HG03196 (cell line): ENCODE results near the gene LINGO3.

Experiments used
- ATAC-seq: cut with Tn5 transposase; IDR thresholded peaks from one replicate; pipeline ENCODE4 v1.9.1; 2021; ENCODE audit not compliant: unreplicated experiment

The LINGO3 gene

GRCh38 chr19:2306281-2306806, 1.6 kb downstream of the LINGO3 start:
- no peak for ATAC-seq

GRCh38 chr19:2305452-2306280, 2.3 kb downstream of the LINGO3 start:
- ATAC-seq, result no peak

DNA sequence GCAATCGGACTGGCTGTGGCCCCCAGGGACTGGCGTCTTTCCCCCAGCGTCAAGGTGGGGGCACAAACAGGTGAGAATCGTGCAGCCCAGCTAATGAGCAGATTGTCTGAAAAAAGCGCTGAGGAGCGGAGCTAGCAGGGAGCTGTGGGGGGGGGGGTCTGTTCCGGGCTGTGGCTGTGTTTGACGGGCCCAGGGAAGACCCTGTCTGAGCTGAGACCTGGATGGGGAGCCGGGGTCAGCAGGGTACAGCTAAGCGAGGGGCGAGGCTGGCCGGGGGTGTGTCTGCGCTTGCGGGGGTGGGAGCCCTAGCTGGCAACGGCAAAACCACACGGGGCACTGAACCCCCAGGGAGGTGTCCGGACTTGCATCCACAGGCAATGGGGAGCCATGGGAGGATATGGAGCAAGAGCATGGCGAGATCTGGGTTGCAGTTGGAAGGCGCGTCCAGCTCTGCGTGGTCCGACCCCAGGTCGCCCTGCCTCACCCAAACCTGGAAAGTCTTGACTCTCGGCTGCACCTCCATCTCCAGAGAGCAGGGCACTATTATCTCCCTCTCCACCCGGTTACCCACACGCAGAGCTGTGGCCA, 4.6 kb downstream of the LINGO3 start:
- no peak for ATAC-seq

DNA sequence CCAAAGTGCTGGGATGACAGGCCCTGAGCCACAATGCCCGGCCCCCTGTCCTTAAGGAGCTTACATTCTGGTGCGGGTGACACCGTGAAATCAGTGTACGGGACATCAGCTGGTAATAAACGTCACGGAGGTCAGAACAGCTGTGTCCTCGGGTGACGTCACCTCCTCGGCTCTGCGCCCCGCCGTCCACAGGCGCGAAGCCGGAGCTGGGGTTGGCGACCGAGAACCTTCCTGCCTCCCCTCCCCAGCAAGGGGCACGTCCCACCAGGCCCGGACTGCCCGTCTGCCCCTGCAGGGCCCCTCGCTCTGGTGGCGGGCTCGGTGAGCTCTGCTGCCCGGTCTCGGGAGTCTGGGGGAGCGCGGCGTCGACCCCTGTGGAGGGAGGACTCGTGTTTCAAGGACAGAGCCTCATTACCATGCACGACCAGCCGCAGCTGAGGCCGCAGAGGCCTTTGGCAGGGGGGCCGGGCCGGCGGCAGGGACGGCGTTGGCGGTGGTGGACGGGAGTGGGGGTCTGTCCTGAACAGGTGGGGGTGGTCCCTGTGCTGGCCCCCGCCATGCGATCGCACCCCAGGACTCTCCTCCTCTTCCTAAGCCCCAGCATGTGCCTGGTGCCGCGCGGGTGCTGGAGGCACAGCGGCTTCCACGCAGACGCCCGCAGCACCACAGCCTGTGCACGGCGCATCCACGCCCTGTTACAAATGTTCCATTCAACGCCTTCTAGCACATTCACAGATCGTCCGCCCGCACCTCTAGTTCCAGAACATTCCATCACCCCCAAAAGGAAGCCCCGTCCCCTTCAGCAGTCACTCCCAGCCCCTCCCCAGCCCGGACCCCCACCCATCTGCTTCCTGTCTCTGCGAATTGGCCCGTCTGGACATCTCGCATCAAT, 5.4 kb downstream of the LINGO3 start:
- ATAC-seq, result no peak

DNA sequence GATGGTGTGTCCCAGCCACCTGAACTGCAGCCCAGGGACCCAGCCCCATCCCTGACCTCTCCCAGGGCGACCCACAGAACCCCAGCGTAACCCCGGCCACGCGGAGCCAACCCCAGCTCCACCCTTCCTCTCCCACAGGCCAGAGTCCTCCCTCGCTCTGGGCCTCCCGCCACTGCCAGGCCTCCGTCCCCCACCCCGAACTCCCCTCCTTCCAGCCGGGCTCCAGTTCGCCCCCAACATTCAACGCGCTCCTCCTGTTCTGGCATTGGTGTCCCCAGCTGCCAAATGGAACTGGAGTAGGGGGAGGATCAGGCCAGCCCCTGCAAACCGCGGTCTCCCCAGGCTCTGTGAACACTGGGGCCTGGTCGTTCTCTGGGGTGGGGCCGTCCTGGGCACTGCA, 7.4 kb downstream of the LINGO3 start:
- no peak for ATAC-seq

GRCh38 chr19:2296141-2296540, 11.8 kb downstream of the LINGO3 start:
- no peak for ATAC-seq

- ATAC-seq, result no peak
These were observed 13.1 kb downstream of the LINGO3 start for GRCh38 chr19:2294687-2295335.

- no peak for ATAC-seq
These were observed 16.7 kb downstream of the LINGO3 start for GRCh38 chr19:2291185-2291751.

GRCh38 chr19:2290441-2291184, 17.3 kb downstream of the LINGO3 start:
- ATAC-seq, result no peak

DNA sequence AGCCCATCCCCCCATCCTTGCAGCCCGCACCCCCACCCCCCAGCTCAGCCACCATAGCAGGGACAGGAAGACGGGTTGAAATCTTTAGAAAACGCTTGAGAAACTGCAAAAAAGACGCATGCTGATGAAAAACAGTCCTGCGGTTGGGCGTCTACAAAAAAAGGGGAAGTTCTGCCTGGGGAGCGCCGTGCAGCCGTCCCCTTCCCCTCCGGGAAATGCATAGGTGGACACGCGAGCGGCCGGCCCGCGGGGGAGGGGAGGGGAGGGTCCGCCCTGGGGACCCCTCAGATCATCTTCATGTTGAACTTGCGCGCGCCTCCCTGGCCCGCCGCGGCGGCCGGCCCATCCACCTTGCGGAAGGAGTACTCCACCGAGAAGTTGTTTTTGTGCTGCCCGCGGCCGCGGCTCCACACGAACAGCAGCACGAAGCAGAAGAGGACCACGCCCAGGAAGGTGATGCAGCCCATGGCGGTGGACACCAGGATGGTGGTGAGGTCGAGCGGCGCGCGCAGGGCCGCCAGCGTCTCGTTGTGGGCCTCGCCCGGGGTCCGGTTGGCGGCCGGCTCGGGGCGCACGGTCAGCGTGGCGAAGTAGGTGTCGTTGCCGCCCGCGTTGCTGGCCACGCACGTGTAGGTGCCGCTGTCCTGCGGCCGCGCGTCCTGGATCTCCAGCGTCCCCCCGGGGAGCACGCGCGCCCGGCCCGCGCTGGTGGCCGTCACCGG, 18.1 kb downstream of the LINGO3 start:
- ATAC-seq, result no peak

DNA sequence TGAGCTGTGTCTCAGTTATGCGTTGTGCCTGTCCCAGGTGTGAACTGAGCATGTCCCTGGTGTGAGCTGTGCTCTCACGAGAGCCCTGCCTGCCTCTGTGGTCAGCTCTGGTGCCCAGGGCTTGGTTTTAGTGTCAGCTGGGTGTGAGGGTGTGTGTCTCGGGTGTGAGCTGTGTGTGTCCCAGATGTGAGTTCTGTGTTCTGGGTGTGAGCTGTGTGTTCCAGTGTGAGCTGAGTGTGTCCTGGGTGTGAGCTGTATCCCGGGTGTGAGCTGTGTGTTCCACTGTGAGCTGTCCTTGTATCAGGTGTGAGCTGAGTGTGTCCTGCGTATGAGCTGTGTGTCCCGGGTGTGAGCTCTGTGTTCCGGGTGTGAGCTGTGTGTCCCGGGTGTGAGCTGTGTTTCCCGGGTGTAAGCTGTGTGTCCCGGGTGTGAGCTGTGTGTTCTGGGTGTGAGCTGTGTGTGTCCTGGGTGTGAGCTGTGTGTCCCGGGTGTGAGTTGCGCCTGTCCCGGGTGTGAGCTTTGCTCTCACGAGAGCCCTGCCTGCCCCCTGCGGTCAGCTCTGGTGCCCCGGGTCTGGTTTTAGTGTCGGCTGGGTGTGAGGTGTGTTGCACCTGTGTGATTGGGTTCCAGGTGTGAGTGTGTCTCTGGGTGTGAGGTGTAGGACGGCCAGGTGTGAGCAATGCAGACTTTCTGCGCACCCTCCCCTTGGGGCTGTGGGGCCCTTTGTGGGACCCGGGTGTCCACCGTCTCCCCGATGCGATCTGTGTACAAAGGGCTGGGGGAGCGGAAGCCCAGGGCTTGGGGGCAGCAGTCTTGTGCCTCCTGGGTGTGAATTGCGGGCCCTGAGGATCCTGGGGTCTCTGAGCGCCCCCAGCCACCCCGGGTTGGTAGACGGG, 18.9 kb downstream of the LINGO3 start:
- ATAC-seq, result no peak

- ATAC-seq, result no peak
These were observed 19.6 kb downstream of the LINGO3 start for GRCh38 chr19:2288338-2288817.

DNA sequence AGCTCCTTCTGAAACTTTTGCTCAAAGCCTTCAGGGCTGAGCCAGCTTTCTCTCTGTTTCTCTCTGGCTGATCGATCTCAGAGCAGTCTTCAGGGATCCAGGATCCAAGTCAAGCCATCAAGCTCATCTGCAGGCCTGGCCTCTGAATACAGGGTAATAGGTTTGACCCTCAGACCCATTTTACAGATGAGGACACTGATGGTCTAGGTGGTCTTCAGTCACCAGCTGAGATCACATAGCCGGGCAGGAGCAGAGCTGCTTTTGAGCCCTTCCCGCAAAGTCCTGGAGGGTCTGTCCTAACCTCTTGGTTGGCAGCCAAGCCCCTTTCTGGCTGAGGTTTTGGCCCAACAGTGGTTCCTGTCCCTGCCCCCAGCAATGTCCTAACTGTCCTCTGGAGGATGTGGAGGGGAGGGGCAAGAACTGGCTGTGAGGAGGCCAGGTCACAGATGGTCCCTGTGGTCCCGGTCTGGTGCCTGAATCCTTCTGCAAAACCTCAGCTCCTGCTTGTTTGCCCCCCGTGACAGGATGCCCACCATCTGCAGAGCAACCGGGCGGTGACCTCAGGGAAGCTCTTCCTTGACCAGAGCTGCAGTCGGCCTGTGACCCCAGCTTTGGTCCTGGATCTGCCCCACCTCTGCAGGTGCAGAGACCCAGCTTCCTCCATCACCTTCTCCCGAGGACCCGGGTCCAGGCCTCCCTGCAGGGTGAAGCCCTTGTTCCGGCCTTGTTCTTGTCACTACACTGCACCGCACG, 20.2 kb downstream of the LINGO3 start:
- no peak for ATAC-seq

DNA sequence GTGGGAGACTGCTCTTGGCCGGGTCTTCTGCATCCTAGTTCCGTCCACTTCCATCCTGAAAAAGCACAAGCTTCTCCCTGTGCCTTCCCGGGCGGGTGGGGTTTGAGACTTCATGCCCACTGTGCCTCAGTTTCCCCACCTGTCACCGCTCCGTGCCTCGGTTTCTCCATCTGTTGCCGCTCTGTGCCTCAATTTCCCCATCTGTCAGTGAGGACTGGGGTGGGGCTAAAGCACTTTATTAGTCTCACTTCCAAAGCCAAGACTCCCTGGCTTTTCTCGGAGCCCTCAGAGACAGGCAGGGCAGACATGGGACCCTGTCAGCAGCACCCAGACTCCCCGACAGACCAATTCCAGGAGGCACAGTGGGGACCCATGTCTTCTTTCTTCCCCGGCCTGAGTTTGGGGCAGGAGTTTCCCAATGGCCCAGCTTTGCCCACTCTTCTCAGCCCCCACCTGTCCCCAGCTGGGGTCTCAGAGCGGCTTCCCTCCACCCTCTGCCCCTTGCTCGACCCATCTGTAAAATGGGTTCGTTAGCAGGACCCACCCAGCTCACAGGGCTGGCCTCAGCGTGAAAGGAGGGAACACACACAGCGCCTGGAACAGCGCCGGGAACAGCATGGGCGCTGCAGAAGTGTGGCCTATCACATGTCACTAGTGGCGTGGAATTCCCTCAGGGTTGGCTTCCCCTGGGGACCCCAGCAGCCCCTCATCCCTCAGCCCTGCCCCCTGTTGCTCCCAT, 21.4 kb downstream of the LINGO3 start:
- no peak for ATAC-seq

- no peak for ATAC-seq
These were observed 24.0 kb downstream of the LINGO3 start for GRCh38 chr19:2283835-2284507.

DNA sequence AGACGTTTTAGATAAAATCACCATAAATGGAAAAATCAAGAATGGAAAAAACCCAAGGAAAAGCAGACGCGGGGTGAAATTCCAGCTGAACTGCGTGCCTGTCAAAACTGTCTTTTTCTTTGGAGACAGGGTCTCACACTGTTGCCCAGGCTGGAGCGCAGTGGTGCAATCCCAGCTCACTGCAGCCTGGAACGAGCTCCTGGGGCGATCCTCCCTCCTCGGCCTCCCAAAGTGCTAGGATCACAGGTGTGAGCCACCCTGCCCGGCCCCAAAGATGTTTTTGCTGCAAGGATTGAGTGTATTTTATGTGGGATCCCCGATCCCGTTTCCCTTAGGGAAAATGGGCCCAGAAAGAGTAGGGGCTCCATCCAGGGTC, 25.1 kb downstream of the LINGO3 start:
- no peak for ATAC-seq
